ENCODE data around the gene NPR3. TPM values are rescaled to one million over a fixed set of nuclear protein-coding genes. Genes with fewer than 3 reads are reported as not detected.

Gene NPR3
- total and polyA plus RNA-seq, 2 donors (not counting 3 experiments of a cell fraction or from before 2014, with no cell fraction given): 0.01 to 0.53 TPM

DNA sequence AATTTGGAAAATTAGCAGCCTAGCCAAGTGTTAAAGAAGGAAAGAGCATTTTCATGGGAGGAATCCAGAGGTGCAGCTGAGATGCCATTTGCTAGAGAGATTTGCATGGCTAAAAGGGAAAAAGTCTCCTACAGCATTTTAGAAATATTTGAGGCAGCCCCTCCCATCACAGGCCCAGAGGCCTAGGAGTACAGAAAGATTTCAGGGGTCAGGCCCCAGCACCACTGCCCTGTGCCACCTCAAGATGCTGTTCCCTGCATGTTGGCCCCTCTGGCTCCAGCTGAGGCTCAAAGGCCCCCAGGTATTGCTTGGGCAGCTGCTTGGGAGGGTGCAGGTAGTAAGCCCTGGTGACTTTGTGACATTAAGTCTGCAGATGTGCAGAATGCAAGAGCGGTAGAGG is 26.9 kb upstream of the NPR3 start:
- Histone ChIP-seq H3K9me1 (replicated peaks; ENCODE audit: control insufficient read depth, extremely low read depth, insufficient read depth, low read length) (no peaks in the 10 kb centered on the region), H2AFZ (ENCODE audit: low read depth, low read length) (no peak overlapping the region), H3K4me3 (replicated peaks in 1 of 3; ENCODE audit: insufficient read depth in 1 of 3, low read depth in 1 of 3, low read length in 3 of 3) (no peak overlapping the region), H3K4me1 (ENCODE audit: control insufficient read depth, extremely low read depth, insufficient read depth, low read length) (no peaks in the 10 kb centered on the region), H3K27me3 (ENCODE audit: control insufficient read depth in 2 of 2, insufficient read depth in 2 of 2, low read length in 2 of 2) (no peaks in the 10 kb centered on the region), H3K27ac (ENCODE audit: insufficient read depth, low read depth, low read length) (no peak overlapping the region), H3K4me2 (ENCODE audit: insufficient read depth, low read length) (no peak overlapping the region), H3K36me3 (ENCODE audit: control insufficient read depth in 2 of 2, extremely low read depth in 1 of 2, insufficient read depth in 2 of 2, low read length in 2 of 2) (no peaks in the 10 kb centered on the region), H4K20me1 (replicated peaks; ENCODE audit: control insufficient read depth, extremely low read depth, insufficient read depth, low read length) (no peaks in the 10 kb centered on the region), H3K79me2 (ENCODE audit: control insufficient read depth, insufficient read depth, low read length) (no peaks in the 10 kb centered on the region), H3K9ac (replicated peaks; ENCODE audit: extremely low read depth, insufficient read depth, low read length) (no peak overlapping the region), H3K9me3 (replicated peaks; ENCODE audit: control insufficient read depth, insufficient read depth, low read length) (no peaks in the 10 kb centered on the region)
- no peak for DNase-seq (ENCODE audit: low read depth, low spot score)
- TF ChIP-seq EZH2 (IDR thresholded peaks at IDR 0.05; ENCODE audit: borderline replicate concordance, low read depth, low read length, severe bottlenecking) (no peak), JUN (IDR thresholded peaks at IDR 0.05; ENCODE audit: borderline replicate concordance, insufficient read depth, insufficient read length, low read depth) (no peak), POLR2AphosphoS5 (IDR thresholded peaks at IDR 0.05; ENCODE audit: insufficient read depth, low read depth, low read length) (no peak), MYC (IDR thresholded peaks at IDR 0.05; ENCODE audit: low read depth, low read length) (no peak), MAX (IDR thresholded peaks at IDR 0.05; ENCODE audit: insufficient read depth, insufficient read length) (no peak), POLR2A (IDR thresholded peaks at IDR 0.05; ENCODE audit: low read depth, low read length) (no peak), FOS (IDR thresholded peaks at IDR 0.05; ENCODE audit: borderline replicate concordance, insufficient read depth, low read length) (no peak), GATA2 (IDR thresholded peaks at IDR 0.05; ENCODE audit: insufficient read depth, insufficient read length, low read depth, low read length) (no peak)
- TF ChIP-seq, protein P1, sequence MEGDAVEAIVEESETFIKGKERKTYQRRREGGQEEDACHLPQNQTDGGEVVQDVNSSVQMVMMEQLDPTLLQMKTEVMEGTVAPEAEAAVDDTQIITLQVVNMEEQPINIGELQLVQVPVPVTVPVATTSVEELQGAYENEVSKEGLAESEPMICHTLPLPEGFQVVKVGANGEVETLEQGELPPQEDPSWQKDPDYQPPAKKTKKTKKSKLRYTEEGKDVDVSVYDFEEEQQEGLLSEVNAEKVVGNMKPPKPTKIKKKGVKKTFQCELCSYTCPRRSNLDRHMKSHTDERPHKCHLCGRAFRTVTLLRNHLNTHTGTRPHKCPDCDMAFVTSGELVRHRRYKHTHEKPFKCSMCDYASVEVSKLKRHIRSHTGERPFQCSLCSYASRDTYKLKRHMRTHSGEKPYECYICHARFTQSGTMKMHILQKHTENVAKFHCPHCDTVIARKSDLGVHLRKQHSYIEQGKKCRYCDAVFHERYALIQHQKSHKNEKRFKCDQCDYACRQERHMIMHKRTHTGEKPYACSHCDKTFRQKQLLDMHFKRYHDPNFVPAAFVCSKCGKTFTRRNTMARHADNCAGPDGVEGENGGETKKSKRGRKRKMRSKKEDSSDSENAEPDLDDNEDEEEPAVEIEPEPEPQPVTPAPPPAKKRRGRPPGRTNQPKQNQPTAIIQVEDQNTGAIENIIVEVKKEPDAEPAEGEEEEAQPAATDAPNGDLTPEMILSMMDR (IDR thresholded peaks at IDR 0.05; ENCODE audit: extremely low read depth in 1 of 2, insufficient read depth in 1 of 2, low read depth in 1 of 2, low read length in 2 of 2): no peak
- FAIRE-seq: no peak
- ChIA-PET POLR2A (no interaction called here), CTCF (no interaction called here)
- no TSS peak for BruUV-seq (replicated peaks)
- intact Hi-C loops (cut with micrococcal nuclease): no loop called here
- dilution Hi-C loops (cut with MboI; ENCODE audit: extremely low pct_ligation_motif_present, low sequenced_read_pairs): no loop called here

Data from endothelial cell of umbilical vein (primary cell).